ENCODE data around the gene ARF1.

Gene ARF1

GRCh38 chr1:228071839-228072657 lies 10.5 kb upstream of the ARF1 start:
- DNase-seq, result no peak

- DNase-seq, result no peak
These were observed 9.9 kb upstream of the ARF1 start for GRCh38 chr1:228072658-228073043.

GRCh38 chr1:228073061-228073856 lies 9.2 kb upstream of the ARF1 start:
- no peak for DNase-seq

- no peak for DNase-seq
These were observed 8.5 kb upstream of the ARF1 start for GRCh38 chr1:228073857-228074545.

DNA sequence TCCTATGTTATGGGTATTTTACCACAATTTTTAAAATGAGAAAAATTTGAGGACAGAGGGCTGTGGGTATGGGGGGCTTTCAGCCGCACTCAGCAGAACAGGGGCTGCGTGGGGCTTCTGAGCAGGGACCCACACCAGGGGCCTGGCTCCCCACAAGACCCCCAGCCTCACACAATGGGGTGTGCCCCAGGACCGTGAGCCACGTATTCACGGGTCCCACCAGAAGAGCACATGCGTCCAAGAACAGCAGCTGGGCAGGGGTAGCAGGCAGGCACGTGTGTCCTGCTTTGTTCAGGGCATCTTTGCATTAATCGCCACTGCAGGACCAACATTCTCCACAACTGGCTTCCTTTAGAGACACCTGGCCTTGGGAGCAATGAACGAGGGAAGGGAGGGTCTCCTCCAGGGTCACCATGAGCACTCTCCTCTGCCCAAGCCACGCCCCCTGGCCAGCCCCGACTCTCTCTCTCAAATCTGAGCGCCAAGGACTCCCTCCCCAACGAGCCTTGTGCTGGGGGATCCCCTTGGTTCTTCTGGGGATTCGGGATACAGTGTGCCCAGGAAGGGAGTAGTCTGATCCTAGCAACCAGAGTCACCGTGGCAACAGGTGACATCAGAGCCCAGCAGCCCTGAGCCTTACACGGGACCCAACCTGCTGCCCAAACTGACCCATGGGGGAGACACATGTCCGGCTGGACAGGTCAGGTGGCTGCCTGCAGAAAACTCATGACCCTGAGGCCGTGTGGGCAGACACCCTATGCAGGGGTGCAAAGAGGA lies 7.4 kb upstream of the ARF1 start:
- no peak for DNase-seq

- no peak for DNase-seq
These were observed 6.7 kb upstream of the ARF1 start for GRCh38 chr1:228075801-228076271.

GRCh38 chr1:228076796-228077430 lies 5.6 kb upstream of the ARF1 start:
- no peak for DNase-seq

DNA sequence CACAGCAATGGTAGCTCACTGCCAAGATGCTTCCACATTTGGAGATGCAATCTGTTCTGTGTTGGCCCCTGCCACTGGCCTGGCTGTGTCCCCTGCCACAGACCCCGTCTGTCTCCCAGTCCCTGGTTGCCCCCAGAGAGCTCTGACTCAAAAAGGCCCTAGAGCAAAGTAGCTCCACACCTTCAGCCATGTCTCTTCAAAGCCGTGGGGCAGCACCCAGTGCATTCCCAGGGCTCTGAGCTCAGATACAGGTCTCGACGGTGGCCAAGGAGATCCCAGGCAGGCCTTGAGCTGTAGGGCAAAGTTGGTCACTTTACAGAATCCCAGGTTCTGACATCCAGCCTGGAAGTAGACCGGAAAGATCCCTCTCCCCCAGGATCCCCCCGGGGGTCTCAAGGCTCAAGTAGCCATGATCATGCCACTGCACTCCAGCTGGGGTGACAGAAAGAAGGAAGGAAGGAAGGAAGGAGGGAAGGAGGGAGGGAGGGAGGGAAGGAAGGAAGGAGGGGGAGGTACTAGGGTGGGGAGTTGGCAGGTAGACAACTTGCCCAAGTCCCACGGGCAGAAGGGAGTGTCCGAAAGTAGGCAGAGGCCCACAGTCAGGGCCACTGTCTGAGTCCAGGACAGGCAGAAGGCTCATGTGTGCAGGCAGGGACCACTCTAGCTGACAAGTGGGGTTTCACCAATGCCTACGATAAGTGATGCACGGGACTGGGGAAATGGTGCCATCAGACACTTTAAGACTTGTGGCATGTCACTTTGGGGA lies 4.8 kb upstream of the ARF1 start:
- no peak for DNase-seq

GRCh38 chr1:228079013-228079412 lies 3.5 kb upstream of the ARF1 start:
- no peak for DNase-seq

DNA sequence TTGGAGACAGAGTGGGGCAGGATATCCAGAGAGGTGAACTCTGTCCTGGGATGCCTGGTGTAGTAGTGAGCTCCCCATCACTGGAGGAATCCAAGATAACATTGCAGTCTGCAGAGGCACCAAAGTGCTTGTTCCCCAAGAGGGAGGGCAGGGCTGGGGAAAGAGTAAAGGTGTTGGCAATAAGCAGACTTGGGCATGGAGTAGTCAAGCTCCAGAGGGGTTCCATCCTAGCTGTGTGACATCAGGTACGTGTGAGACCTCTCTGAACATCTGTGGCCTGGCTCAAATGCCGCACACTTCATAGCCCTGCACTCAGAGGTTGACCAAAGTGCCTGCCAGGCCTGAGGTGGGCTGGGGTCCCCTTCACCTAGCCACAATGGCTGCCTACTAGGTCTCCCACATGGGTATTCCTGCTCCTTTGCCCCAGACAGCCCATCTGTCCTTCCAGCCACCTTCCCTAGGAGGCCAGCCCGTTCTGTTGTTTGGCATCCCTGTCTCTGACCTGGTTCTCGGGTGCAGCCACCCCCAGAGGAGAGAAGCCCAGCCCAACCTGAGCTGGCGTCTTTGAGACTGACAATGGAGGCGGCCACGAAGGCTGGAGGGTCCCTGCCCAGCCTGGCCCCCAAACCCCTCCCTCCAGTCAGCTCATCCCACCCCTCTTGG lies 2.8 kb upstream of the ARF1 start:
- no peak for DNase-seq

GRCh38 chr1:228081144-228081543 lies 1.4 kb upstream of the ARF1 start:
- DNase-seq, result no peak

GRCh38 chr1:228081578-228082213 lies 812 bp upstream of the ARF1 start:
- DNase-seq, result no peak

- no peak for DNase-seq
These were observed 686 bp downstream of the ARF1 start for GRCh38 chr1:228082918-228083870.

GRCh38 chr1:228083871-228084278 lies 1.4 kb downstream of the ARF1 start:
- no peak for DNase-seq

DNA sequence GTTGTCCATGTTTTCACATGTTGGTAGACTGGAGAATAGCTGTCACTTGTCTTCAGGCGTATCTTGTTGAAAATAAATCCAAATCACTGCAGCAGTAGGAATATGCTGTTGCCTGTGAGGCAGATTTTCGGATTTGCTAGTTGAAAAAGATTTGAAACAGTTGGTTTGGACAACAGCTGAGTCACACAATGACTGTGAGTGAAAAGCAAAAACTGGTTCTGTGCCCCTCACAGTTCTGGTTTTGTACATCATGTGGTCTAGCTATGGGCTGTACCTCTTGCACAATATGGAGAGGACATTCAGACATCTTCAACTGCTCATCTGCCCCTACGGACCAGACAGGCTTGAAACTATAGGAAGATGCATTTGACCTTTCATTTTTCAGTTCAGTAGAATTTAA lies 1.8 kb downstream of the ARF1 start:
- no peak for DNase-seq

- DNase-seq, result no peak
These were observed 2.3 kb downstream of the ARF1 start for GRCh38 chr1:228084797-228085196.

- no peak for DNase-seq
These were observed 2.9 kb downstream of the ARF1 start for GRCh38 chr1:228085287-228085951.

DNA sequence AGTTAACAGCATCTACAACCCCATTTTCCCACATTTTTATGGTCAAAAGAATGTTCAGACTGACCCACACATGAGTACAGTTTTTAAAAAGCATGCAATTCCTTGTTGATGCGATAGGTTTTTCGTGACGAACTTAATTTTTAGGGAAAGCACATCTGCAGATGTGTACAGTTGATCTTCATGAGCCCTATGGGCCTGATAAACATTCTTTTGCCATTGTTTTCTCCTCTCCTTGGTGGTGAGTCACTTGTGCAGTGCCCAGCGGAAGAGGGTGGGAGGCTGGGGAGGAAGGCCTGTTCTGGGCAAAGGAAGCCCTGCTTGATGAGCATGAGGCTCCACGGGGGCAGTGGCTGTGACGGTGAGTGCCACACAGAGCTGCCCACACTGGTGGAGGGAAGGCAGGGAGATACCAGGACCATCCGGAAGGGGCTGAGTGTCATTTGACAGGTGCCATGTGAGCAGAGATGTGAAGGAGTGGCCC lies 5.3 kb downstream of the ARF1 start:
- no peak for DNase-seq
